ENCODE data around the gene FIGLA.

- TF ChIP-seq, protein P1, sequence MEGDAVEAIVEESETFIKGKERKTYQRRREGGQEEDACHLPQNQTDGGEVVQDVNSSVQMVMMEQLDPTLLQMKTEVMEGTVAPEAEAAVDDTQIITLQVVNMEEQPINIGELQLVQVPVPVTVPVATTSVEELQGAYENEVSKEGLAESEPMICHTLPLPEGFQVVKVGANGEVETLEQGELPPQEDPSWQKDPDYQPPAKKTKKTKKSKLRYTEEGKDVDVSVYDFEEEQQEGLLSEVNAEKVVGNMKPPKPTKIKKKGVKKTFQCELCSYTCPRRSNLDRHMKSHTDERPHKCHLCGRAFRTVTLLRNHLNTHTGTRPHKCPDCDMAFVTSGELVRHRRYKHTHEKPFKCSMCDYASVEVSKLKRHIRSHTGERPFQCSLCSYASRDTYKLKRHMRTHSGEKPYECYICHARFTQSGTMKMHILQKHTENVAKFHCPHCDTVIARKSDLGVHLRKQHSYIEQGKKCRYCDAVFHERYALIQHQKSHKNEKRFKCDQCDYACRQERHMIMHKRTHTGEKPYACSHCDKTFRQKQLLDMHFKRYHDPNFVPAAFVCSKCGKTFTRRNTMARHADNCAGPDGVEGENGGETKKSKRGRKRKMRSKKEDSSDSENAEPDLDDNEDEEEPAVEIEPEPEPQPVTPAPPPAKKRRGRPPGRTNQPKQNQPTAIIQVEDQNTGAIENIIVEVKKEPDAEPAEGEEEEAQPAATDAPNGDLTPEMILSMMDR (conservative IDR thresholded peaks at IDR 0.05) = no peak
- TF ChIP-seq ZFX (IDR thresholded peaks at IDR 0.05) = no peak
Observed at GRCh38 chr2:70738159-70738558, 52.3 kb downstream of the FIGLA start.

Data from C4-2B (cell line).